GM21825 (cell line): ENCODE results near the gene PLEKHB2.
"Not testable (repeated sequence)": the region's sequence is repeated elsewhere in the genome, so short reads cannot be mapped to it uniquely, and the experiment has no call there.

Experiments
- ATAC-seq: cut with Tn5 transposase; IDR thresholded peaks from one replicate; pipeline ENCODE4 v1.9.1; 2021; ENCODE audit warnings: mild to moderate bottlenecking, moderate library complexity; ENCODE audit not compliant: unreplicated experiment

The PLEKHB2 gene

DNA sequence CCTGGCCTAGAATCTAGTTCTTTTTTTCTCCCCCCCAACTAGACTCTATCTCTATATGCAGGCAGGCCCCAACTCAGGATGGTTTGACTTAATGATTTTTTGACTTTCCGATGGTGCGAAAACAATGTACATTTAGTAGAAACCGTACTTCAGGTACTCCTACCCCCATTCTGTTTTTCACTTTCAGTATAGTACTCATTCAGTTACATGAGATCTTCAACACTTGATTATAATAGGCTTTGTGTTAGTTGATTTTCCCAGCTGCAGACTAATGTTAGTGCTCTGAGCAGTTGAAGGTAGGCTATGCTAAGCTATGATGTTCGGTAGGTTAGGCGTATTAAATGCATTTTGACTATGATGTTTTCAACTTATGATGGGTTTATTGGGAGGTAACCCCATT, 37.7 kb downstream of the PLEKHB2 start:
- ATAC-seq, result no peak

DNA sequence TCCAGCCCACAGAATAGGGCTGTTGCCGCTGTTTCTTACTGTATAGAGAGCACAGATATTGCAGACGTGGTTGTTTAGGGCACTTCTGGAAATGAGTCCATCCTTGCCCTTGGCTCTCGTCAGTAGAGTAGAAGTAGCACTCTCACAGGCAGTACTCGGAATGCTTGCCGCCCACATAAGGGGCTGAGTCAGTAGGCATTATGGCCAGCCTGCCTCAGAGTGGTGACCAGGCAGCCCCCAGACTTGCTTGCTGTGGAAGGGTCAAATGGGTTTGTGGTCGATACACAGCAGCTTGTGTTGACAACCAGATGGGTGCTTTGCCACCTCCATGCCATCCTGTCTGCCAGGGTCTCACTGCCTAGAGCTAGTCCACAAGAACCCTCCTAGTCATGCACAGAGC, 38.7 kb downstream of the PLEKHB2 start:
- ATAC-seq, result no peak

DNA sequence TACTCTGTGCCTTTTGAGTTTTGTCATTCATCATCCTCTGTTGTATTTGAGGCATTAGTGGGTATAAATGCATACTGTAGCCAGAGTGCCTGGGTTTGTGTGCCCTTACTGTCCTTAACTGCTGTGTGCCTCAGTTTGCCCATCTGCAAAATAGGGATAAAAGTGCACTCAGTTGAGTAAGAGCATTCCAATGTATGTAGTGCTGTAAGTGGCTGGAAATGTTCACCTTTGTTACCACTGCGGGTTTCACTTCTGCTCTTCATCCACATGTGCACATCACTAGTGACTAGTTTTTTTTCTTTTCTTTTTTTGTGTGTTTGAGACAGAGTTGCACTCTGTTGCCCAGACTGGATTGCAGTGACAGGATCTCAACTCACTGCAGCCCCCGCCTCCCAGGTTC, 39.9 kb downstream of the PLEKHB2 start:
- ATAC-seq, result peak; percentile 76

DNA sequence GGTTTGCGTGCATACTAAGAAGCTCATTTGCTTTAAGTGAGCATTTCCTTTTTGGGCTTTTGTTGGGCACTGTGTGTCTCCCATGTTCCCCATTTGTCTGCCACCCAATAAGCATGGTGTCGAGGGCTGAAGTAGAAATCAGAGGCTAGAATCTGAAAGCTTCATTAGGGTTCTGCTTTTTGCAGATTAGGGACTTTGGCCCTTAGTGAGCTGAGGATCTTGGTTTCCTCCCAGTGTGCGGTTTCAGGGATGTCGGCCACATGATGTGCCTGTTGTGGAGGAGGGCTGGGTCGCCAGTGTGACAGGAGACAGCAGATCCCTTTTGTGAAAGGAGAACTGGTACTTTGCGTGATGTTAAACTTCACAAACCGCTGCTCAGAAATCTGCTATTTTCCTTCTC, 41.1 kb downstream of the PLEKHB2 start:
- no peak for ATAC-seq

DNA sequence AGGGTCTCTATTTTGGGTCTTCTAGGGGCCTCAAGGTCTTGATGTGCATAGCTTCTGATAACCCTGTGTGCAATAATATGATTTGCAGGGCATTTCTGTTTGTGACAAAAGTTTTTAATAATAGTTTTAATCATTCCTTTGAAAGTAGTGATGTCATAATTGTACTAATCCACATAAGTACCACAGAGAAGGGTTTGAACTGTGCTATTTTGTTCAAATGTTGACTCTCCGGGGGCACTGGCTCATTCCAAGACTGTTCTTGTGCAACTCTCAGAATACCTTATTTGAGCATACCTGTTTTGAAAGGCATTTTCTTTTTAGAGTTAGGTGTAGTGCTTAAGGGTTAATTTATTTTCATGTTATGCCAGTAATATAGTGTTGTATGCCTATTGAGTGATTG, 41.6 kb downstream of the PLEKHB2 start:
- ATAC-seq, result no peak

DNA sequence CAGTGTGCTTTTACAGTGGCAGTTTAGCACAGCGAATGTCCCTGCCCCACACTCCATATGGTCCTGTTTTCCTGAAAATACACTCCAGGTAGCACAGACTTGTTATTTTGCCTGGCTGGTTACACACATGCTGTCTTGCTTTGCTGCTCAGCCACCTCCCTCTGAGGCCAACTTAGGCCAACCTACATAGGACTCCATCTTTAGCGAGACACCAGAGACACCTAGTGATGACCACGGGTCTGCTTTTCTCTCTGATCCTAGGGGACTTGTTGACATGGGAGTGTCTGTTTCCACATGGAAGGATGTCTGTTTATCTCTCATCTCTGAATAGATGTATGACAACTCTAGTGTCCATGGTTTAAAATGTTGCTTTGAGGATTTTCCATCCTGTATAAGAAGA, 43.3 kb downstream of the PLEKHB2 start:
- ATAC-seq, result no peak

DNA sequence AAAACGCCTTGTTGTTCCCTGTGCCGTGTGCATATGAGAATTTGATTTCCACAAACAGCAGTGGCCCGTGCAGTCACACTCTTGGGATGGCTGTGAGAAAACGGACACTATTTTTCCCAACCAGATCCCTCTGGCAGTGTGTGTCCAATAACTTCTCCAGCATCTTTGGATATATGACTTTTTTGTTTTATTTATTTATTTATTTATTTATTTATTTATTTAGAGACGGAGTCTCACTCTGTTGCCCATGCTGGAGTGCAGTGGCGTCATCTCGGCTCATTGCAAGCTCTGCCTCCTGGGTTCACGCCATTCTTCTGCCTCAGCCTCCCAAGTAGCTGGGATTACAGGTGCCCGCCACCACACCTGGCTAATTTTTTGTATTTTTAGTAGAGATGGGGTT, 45.0 kb downstream of the PLEKHB2 start:
- ATAC-seq, result not testable (repeated sequence)

DNA sequence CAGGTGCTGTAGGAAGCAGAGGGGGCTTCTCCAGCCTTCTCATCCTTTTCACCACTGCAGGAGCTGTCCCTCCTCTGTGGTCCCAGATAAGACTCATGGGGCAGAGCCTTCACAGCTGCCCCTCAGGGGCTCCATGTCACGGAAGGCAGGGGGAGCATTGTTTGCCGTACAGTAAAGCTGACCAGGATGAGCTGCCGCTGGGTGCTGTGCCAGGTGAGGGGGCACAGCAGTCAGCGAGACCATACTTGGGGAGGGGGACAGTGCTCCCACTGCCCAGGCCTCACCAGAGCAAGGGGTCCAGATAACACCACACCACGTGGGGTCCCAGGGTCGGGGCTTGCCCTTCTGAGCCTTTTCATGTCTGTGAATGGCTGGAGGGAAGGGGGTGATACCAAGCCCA, 46.3 kb downstream of the PLEKHB2 start:
- ATAC-seq, result no peak

DNA sequence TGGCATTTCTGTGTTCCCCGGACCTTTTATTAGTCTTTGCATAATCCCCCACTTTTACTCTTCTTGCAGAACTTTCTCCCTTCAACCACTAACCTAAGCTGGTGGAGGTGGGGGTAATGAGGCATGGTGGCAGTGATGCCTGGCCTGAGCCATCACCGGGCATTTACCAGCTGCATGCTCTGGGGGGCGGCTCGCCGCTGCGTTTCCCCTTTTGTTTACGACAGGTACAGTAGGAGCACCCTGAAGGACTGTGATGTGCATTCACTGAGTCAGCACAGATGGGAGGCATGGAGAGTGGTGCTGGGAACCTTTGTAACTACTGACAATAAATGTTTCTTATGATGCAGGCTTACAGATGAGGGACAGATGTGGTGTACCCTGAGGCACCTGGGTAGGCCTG, 46.9 kb downstream of the PLEKHB2 start:
- ATAC-seq, result no peak

DNA sequence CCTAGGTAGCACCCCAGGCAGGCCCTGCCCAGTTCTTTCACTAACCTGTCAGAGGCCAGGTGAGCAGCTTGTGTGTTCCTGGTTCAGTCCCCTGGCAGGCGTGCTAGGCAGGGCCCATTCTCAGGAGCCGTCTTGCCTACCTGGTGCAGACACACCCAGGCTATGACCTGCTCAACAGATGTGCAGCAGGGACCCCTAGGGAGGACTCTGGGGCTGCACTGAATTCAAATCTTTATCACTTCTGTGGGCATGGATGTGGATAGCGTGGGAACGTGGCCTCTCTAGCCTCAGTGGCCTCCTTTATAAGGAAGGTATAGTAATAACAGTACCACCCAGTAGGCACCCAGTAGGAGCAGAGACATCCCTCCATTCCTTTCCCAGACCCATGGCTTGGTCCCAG, 48.4 kb downstream of the PLEKHB2 start:
- no peak for ATAC-seq

DNA sequence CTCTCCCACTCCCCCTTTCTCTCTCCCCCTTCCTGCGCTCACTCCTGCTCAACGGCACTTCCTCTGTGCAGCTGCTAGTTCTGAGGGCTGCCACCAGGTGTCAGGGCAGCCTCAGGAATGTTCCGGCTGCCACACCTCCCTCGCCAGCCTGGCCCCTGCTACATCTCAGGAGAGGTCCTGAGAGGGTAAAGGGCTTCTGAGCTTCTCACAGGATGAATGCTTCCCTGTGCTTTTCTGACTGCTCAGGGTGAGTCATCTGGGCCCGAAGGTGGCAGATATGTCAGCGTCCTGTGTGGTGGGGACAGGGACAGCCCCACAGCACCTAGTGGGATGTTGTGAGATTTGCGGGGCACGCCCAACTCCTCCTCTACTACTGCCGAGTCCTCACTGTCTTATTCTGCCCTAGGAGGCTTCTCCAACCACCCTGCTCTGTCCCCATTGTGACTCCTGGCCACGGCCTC, 49.0 kb downstream of the PLEKHB2 start:
- ATAC-seq, result peak; percentile 88

DNA sequence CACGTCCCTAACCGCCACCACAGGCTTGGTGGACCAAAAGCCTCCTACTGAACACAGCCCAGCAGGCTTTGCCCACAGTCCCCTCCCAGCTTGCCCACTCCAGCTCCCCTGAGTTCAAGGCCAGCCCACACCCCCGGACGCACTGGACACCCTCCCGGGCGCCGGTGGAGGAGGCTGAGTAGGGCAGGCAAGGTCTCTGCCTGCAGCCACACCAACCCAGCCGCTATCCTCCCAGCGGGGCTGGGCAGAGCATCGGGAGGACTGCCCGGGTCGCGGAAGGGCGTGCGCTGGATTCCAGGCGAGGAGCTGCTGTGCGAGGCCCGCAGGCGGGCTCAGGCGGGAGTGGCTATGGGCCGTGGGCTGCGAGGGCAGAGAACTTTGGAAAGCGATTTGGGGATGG, 49.5 kb downstream of the PLEKHB2 start:
- ATAC-seq, result no peak

DNA sequence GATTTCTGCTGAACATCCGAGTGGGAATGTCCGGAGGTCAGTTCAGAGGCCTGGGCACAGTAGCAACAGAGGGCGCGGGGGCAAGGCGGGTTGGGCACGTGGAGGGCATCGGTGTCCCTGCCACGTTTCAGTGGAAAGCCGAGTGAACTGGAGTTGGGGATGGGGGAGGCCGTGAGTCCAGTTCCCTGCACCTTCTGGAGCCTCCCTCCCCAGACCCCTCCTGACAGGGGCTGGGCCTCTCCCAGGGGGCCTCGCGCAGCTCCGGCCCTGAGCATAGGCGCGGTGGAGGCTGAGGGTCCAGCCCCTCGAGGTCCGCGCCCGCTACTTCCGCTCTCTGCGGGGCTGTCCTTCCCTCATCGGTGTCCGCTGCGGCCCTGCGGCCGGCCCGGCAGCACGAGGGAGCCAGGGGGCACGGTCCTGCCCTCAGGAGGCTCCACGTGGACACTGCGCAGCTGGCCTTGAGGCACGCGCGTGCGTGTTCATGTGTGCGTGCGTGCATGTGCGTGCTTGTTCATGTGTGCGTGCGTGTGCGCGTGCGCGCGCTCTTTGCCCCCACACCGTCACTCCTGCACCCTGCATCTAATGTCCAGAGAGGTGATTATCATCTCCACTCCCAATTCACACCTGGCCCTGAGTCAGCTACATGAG, 50.2 kb downstream of the PLEKHB2 start:
- ATAC-seq, result no peak

DNA sequence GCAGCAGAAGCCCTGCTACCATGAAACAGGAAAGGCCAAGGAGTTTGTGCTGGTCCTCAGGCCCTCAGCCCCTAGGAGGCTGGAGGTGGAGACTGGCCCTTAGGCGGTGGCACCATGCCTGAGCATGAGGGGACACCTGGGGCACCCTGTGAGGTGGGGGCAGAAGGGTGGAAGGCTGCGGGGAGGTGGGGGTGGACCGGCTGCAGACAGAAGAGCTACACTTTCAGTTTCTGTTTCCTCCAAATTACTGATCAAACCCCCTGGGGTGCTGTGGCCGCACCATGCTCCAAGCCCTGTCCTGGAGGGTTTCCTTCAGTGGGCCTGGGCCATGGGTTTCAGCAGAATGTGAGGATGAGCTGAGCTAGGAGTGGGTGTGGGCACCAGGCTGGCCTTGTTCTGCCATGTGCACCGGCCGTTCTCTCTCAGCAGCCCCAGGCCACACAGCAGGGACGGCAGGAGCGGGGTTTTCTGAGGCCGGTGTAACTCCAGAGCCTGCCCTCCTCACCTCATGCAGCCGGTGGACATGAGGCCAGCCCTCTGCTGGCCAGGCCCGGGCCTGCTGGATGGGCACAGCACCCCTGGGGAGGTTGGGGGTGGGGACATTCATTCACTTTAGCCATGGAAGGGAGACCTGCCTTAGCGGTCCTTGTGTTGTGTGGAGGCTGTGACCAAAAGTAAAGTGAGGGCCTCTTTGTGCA, 51.5 kb downstream of the PLEKHB2 start:
- ATAC-seq, result no peak

DNA sequence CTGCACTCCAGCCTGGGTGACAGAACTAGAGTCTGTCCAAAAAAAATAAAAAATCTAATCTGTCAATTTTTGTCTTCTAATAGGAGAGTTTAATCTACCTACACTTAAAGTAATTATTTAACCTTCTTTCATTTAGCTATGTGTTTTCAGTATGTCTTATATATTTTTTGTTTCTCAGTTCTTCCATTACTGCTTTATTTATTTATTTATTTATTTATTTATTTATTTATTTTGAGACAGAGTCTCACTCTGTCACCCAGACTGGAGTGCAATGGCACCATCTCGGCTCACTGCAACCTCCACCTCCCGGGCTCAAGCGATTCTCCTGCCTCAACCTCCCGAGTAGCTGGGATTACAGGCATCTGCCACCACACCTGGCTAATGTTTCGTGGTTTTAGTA, 60.4 kb downstream of the PLEKHB2 start:
- not testable (repeated sequence) for ATAC-seq

DNA sequence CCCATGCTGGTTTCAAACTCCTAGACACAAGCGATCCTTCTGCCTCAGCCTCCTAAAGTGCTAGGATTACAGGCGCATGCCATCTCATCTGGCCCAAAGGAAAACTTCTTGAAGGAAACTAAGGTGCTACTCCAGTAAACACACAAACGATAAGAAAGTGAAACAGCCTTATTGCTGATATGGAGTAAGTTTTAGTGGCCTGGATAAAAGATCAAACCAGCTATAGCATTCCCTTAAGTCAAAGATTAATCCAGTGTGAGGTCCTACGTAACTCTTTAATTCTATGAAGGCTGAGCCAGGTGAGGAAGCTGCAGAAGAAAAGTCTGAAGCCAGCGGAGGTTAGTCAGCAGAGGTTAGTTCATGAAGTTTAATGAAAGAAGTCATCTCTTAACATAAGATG, 63.4 kb downstream of the PLEKHB2 start:
- ATAC-seq, result no peak

DNA sequence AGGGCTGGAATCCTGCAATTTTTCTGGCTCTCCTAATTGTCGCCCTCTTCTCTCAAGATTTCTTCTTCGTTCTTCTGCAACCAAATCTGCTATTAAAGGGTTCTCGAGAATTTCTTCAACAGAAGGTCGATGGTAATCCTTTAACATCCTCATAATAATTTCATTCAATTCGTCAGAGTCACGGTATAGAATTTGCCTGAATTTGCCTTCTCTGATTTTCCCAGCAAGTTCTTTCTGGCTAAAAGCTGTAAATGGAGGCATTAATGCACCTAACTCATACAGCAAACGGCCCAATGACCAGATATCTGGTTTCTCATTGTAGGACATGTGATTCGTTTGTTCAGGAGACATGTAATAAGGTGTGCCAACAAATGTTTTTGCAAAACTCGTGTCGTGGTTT, 72.9 kb downstream of the PLEKHB2 start:
- not testable (repeated sequence) for ATAC-seq

DNA sequence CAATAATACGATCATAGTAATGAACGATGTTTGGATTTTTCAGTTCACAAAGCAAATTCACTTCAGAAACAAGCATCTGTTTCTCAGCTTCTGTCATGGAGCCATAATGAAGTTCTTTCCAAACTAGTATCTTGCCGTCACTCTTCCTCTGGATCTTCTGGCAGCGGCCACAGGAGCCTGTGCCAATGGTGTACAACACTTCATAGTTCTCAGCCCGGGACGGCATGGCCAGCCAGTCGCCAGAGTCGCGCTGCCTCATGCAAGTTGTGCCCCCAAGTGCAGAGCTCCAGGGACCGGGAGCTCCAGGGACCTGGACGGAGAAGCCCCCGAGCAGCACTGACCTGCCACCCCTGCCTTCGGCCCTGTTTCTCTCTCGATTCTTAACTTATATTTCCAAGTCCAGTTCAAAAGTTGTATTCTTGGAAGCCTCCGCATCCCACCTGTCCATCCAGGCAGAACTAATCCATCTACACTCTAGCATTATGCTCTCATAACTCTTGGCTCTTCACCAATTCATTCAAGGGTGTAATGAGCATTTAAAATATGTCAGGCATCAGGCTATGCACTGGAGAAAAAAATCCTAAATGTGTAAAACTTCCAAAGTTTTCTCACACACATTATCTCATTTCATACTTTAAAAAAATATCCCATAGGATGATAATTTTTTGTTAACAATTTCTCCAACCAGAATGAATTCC, 73.7 kb downstream of the PLEKHB2 start:
- not testable (repeated sequence) for ATAC-seq

DNA sequence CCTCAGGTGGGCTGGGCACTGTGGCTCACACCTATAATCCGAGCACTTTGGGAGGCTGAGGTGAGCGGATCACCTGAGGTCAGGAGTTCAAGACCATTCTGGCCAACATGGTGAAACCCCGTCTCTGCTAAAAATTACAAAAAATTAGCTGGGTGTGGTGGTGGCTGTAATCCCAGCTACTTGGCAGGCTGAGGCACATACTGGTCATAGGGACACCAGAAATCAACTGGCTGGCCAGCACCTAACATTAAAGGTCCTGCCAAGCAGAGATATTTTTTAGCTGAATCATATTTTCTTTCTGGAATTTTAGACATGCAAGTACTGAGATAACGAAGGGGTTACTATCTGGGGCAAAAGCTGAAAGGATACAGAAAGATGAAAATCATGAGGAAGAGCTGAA, 76.3 kb downstream of the PLEKHB2 start:
- not testable (repeated sequence) for ATAC-seq

DNA sequence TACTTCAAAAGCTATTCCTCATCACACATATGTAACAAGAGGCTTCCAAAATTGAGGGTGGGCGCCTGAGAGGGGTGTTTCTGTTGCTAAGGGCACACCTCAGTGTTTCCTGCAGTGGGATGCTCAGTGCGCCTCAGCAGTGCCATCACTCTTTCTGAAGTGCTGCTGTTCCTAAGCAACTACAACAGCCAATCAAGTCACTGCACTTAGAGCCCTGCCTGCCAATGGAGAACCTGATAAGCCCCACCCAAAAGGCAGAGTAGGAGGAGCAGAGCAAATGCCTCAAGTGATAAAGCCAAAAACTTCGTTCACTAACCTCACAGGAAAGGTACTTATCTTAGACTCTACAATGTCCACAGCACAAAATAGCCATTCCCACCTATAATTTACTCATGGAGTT, 88.3 kb downstream of the PLEKHB2 start:
- ATAC-seq, result not testable (repeated sequence)

DNA sequence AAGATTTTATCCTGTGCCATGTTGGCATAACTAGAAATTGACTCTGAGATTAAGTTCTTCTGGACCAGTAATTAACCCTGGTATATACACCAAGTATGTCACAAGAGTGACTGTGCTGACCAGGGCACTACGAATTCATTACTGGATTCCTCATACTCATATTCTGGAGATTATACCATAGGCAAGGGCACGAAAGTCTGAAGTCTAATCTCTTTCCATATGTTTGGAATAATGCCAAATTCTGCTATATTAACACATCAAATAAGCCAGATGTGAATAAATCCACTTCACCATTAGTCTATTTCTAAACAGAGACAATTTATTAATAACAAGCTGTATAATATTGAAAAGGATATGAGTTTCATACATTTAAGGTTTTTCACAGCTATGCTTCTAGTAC, 91.0 kb downstream of the PLEKHB2 start:
- ATAC-seq, result not testable (repeated sequence)
